GM19468 (cell line): ENCODE results near the gene HOXC9.
"Not testable (repeated sequence)": the region's sequence is repeated elsewhere in the genome, so short reads cannot be mapped to it uniquely, and the experiment has no call there.

Experiments
- ATAC-seq: cut with Tn5 transposase; IDR thresholded peaks from one replicate; pipeline ENCODE4 v1.9.1; 2021; ENCODE audit warnings: mild to moderate bottlenecking, moderate library complexity, moderate number of reproducible peaks; ENCODE audit not compliant: unreplicated experiment; ENCODE audit errors: extremely low read depth

HOXC9 gene

DNA sequence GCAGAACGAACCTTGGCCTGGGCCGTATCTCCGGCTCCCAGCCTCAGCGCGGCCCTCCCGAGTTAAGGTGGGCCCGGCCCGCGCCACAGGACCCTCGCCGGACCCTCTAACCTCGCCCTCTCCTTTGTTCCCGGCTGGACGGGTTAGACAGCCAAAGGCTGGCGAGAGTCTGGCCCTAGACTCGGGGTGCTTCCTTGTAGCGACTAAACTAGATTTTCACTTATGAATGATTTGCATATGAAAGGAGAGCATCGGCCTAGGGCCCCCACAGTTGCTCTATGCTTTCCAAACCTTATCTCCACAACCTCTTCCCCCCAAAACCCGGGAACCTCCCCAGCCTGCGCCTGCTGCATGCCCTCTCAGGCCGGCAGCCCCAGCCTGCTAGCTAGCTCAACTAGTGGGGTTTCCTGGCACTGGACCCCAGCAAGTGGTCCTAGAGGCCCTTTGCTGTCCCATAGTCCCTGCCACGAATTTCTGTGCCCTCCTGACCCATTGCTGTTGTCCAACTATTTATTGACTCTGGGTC, 34.9 kb downstream of the HOXC9 start:
- no peak for ATAC-seq

- no peak for ATAC-seq
Observed at GRCh38 chr12:54035568-54036264, 35.8 kb downstream of the HOXC9 start.

- ATAC-seq: no peak
Observed at GRCh38 chr12:54036620-54037359, 36.8 kb downstream of the HOXC9 start.

DNA sequence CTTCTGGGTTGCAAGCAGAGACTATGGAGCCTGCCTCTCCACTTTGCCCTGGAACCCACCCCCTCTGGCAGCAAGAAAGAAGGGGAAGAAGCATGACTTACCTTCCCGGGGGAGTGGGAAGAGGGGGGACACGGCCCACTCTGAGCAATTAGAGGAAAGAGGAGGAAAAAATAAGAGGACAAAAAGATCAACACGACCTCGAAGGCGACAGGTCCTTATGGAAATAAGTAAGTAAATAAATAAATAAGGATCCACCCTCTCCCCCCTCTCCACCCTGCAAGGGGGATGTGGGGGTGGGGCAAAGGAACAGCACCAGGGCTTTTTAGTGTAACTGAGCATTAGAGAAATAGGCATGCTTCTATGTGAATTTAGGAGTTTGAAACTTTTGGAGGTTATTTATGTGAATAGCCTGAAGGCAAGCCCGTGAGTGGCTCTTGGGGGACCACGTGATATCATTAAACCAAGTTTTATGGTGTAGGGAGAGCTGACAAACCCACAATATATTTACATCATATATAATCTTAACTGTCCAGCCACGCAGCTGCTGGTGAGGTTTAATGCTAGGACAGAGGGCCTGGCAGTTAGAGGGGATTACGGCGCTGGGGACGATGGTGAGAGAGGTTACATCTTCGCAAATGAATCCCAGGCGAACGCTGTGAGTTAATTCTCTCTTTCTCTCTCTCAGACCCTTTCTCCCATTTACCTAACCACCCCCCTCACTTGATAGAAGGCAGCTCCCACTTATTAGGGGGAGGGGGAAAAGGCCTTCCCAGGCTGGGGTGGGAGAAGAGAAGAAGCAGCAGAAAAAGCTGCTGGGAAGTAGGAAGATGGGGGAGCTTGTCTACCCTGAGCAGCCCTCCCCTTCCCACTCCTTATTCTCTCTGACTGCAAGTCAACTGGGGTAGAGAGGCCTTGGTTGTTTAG, 37.7 kb downstream of the HOXC9 start:
- no peak for ATAC-seq

- no peak for ATAC-seq
Observed at GRCh38 chr12:54038284-54038870, 38.4 kb downstream of the HOXC9 start.

DNA sequence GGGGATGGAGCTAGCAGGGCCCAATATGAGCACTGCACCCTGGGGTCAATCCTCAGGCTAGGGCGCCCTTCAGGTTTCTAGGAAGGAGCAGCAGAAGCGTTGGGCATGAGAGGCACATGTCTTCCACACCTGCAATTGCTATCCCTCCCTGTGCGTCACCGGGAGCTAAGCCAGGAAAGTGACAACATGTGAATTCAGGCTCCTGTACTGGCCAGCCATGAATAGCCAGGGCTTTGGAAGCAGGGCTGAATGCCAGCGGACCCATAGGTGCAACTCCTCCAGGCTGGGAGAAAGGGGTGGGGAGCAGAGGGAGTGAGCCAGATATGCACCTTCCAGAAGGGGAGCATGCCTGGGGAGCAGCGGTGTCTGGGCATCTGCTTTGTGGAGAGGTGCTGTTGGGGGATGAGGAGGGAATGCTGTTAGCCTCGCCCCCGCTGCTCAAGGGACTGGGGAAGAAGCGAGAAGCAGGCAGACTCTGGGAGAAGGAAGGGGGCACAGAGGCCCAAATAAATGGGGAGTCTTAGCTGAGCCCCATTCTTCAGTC, 39.0 kb downstream of the HOXC9 start:
- ATAC-seq: no peak

DNA sequence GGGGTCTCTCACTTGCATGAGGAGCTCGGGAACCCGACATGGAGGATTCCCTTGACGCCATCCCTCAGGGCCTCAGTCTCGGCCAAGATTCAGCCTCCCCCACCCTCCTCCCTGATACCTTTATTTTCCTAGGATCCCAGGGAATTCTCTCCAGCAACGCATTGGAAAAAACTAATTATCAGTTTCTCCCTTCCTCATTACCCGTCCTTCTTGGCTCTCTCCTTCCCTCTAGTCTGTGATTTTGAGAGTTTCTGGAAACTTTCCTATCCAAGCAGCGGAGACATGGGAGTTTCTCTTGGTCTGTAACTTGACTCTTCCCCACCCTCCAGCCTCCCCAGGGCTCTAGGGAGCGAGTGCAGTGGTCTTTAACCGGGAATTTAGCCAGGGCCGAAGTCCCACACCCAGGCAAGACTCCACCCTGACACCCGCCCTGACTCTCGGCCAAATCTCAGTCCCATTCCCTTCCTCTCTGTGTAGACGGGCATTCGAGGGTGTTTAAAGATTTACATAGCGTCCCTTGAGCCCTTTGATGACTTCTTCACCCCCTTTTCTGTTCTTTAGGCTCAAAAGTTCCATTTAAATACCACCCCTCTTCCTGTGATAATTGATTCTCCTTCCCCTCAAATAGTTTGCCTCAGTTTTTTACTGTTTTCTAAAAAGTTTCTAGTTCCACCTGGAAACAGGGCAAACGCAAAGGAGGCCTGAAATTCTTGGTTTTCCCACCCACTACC, 39.6 kb downstream of the HOXC9 start:
- no peak for ATAC-seq

GRCh38 chr12:54040148-54040494, 40.2 kb downstream of the HOXC9 start:
- ATAC-seq: no peak

DNA sequence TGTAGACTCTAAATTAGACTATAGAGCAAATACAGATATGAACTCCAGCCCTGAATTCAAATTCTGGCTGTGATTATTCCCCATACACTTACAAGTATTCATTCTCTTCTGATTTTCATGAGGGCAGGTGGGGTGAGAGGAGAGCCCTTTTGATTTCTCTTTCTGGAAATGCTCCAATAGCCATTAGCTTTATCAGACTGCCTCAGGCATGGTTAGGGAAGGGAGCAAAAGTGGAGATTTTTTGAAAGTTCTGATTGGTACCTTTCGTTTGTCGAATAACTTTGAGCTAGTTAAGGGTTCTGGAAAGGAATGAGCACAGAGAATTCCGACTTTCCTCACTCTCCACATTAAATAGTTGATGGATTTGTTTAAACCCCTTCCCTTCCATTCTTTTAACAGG, 40.7 kb downstream of the HOXC9 start:
- ATAC-seq: no peak

DNA sequence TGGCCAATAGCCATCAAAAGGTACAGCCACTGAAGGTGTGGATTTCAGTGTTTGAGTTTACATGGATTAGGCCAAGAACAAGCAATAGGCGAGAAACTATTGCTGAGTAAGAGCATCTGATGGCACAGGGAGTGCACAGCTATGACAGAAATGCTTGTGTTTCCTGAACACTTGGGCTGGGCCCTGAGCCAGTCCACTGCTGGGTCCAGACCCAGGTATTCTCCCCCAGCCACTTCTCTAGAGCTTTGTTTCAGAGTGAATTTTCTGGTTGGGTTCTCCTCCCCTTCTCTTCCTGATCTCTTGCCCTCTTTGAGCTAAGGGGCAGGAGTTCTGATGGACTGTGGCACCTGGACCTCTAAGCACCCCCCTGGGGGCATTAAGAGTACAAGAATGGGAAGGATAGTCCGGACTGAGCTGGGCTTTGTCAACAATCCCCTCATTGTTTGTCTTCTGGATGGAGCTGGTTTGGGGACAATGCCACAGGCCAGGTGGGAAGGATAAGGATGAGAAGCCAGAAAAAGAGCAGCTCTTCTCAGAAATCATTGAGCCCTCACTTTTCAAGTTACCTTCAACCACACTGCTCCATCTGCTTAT, 41.2 kb downstream of the HOXC9 start:
- ATAC-seq: no peak

- not testable (repeated sequence) for ATAC-seq
Observed at GRCh38 chr12:54042033-54042432, 42.1 kb downstream of the HOXC9 start.

DNA sequence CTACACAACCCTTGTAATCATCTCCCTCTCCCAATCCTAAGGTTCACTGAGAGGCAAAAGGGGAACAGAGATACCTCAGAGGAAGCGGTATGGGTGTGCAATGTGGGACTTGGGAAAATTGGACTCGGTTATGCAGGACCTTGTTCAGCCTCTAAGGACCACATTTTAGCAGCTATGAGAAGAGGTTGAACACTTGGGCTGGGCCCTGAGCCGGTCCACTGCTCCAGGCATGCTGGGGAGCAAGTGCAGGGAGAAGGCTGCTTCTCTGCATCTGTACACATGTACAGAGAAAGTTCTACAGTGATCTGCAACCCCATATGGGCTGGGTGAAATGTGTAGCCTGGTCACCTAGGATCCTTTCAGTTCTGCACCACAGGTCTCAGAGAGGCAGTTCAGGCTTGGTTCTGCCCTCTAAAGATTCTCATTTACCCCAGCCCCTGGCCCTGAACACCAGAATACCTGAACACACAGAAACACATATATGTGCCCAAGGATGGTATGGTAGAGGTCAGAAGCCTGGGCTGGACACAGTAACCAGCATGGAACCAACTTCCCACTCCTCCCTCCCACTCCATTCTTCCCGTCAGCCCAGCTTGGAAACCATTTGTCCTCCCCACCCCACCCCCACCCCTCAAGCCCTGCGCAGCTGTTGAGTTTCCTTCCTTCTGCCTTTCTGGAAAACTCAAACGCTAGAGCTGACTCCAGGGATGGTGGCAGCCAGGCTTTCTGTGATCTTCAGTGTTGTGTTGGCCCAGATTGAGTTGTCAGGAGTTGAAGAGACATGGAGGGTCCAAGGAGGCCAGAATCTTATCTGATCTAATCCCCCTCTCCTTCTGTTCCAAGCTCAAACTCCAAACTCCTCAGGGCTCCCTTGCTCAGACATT, 43.3 kb downstream of the HOXC9 start:
- no peak for ATAC-seq

- ATAC-seq: no peak
Observed at GRCh38 chr12:54044425-54045103, 44.6 kb downstream of the HOXC9 start.

GRCh38 chr12:54045401-54045800, 45.4 kb downstream of the HOXC9 start:
- ATAC-seq: no peak

DNA sequence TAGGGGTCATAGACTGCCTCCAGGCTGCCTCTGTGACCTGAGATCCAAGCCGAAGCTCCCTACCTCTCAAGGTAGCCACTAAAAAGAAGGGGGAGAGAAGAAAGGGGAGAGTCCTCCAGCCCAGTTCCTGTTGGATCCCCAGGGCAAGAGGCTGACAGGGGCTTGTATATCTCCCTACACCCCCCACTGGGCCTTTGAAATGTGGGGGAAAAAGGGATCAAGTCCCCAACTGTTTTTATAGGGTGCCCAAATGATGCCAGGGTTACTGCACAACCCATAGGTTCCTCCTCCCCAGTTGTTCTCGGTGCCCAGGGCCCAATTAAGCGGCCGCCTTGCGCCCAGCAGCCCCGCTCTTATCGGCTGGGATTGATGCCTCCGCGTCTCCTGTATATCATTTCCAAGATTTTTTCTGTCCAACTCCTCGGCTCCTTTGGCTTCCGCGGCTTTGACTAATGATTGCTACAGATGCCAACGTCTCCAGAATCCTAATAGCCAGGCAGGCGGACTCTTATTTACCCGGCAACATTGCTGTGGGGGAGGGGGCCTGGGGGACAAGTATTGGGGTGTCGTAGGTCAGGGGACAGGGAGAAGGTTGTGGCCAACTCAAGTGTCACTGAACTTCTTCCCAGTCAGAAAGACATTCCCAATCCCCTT, 46.0 kb downstream of the HOXC9 start:
- no peak for ATAC-seq

- ATAC-seq: no peak
Observed at GRCh38 chr12:54046809-54047159, 46.8 kb downstream of the HOXC9 start.
